ENCODE measurements around the gene ACRV1. TPM values are rescaled to one million over a fixed set of nuclear protein-coding genes. Genes with fewer than 3 reads are reported as not detected.

Gene ACRV1
- total RNA-seq, 1 donor from 2014 or later = not detected

GRCh38 chr11:125649465-125650166, 31.0 kb downstream of the ACRV1 start:
- DNase-seq (ENCODE audit: low read depth, low spot score) = no peak

GRCh38 chr11:125645871-125646270, 34.8 kb downstream of the ACRV1 start:
- no peak for DNase-seq (ENCODE audit: low read depth, low spot score)

- DNase-seq (ENCODE audit: low read depth, low spot score) = no peak
Observed at GRCh38 chr11:125638315-125638714, 42.3 kb downstream of the ACRV1 start.

- DNase-seq (ENCODE audit: low read depth, low spot score) = no peak
Observed at GRCh38 chr11:125637840-125638239, 42.8 kb downstream of the ACRV1 start.

- no peak for DNase-seq (ENCODE audit: low read depth, low spot score)
Observed at GRCh38 chr11:125627236-125627910, 53.3 kb downstream of the ACRV1 start.

GRCh38 chr11:125626288-125626950, 54.2 kb downstream of the ACRV1 start:
- peak; percentile 17 for DNase-seq (ENCODE audit: low read depth, low spot score)

GRCh38 chr11:125625630-125626287, 54.9 kb downstream of the ACRV1 start:
- DNase-seq (ENCODE audit: low read depth, low spot score) = peak; percentile 58

GRCh38 chr11:125625225-125625629, 55.4 kb downstream of the ACRV1 start:
- no peak for DNase-seq (ENCODE audit: low read depth, low spot score)

GRCh38 chr11:125624756-125625213, 55.9 kb downstream of the ACRV1 start, which contains the start of gene CHEK1:
CHEK1 (plus strand) TSS chr11:125625163; CDS start chr11:125626769, 1,606 bp downstream.
- no peak for DNase-seq (ENCODE audit: low read depth, low spot score)

- DNase-seq (ENCODE audit: low read depth, low spot score) = no peak
Observed at GRCh38 chr11:125623064-125623463, 57.6 kb downstream of the ACRV1 start.

- peak; percentile 10 for DNase-seq (ENCODE audit: low read depth, low spot score)
Observed at GRCh38 chr11:125621995-125622394, 58.7 kb downstream of the ACRV1 start.

Other genes starting within 250 kb of the ACRV1 start
- 77.3 and 87.4 TPM in 2 replicates for gene FEZ1, start 184.6 kb downstream of the ACRV1 start, total RNA-seq
- 173 and 185 TPM in 2 replicates for gene EI24, start 111.4 kb downstream of the ACRV1 start, total RNA-seq
- 234 and 366 TPM in 2 replicates for gene STT3A, start 88.0 kb downstream of the ACRV1 start, total RNA-seq
- gene CHEK1, start 55.7 kb downstream of the ACRV1 start, total RNA-seq = 36.1 and 56.6 TPM in 2 replicates
- not detected in 2 replicates for gene PATE1, start 65.4 kb upstream of the ACRV1 start, total RNA-seq
- gene PATE2, start 98.0 kb upstream of the ACRV1 start, total RNA-seq = 0.07 and 0.28 TPM in 2 replicates
- not detected in 2 replicates for gene PATE3, start 107.3 kb upstream of the ACRV1 start, total RNA-seq
- gene PATE4, start 152.5 kb upstream of the ACRV1 start, total RNA-seq = not detected in 2 replicates
- gene HYLS1, start 206.8 kb upstream of the ACRV1 start, total RNA-seq = 8.6 and 12.4 TPM in 2 replicates
- 13.9 and 14.4 TPM in 2 replicates for gene PUS3, start 222.4 kb upstream of the ACRV1 start, total RNA-seq
- not detected in 2 replicates for gene DDX25, start 223.7 kb upstream of the ACRV1 start, total RNA-seq